ENCODE data around the gene CST4.
"Not testable (repeated sequence)": the region's sequence is repeated elsewhere in the genome, so short reads cannot be mapped to it uniquely, and the experiment has no call there.

The CST4 gene

DNA sequence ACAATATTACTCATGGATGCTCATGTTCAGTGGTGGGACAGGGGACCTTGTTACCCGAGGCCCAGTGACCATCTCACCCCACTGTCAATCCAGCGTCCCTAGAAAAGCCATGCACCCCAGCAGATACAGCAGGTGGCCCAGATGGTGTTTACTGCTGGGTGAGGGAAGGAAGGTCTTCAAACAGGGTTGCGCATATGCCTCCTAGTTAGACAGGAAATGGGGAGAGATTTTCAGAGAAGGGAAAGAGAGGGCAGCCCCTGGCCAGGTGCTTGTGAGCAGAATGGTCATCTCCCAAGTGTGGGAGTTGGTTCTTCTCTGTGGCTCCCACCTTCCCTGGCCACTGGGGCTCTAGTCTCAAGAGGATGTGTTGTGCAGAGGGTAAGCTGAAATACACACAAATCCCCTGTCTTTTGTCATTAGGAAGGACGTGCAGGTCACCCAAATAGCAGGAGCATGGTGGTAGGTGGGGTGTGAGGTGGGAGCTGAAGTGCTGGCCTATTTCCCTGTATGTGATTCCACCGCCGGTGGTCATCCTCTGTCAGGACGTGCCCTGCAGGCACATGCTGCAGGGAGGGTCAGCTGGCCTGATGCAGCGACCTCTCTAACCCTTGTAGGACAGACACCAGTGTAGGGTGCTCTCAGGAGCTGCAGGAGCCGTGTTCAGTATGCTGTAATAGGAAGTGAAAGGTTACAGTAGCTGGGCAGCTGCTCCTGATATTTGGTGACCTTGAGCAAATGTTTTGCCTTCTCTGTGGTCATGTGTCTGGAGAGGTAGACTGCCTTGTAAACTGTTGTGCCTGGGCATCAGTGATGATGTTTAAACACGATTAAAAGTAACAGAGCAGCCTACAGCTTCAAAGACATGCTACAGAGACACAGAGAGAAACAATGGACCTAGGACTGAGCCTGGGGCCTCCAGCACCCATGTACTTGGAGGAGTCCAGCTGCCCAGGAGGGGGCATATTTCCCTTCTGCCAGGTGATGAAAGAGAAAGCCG lies 47.9 kb downstream of the CST4 start:
- DNase-seq, result no peak

DNA sequence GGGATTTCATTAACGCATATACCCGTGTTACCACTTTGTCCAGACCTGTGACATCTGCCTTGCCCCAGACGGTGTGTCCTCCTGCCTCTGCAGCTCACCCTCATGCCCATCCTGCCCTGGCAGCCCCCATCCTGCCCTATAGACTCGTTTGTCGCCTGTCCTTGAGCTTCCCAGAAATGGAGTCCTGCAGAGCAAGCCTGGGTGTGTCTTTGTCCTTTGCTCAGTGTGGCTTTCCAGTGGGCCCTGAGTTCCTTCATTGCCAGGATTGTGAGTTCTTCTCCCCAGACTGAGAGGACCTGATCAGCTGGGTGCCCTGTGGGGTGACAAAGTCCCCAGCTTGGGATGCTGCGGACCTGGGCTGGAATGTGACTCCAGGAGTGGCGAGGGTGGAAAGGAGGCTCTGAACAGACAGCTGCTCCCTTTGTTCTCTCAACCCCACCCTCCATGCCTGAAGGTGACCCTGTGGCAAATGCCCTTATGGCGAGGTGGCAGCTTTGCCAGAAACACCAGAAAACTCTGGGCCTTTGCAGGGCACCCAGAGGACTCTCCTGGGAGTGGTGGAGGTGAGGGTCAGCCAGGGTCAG lies 48.7 kb downstream of the CST4 start:
- DNase-seq, result no peak

DNA sequence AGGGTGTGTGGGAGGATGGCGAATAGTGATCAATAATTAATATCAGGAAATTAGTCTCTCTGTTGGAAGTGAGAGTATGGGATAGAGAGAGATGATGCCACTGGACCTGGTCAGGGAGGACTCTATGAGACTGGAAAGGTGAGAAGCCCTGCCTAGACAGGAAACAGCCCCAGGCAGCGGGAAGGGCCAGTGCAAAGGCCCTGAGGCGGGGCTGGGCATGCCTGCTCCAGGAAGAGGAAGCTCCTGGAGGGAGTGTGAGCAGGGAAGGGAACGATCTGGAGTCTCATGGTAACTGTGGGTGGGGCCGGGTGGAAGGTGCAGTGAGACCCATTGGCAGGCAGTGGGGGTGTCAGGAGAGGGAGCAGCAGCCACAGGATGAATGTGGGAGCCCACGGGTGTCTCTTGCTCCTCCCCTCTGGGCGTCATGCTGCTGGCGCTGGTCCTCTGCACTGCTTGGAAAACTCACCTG lies 49.3 kb downstream of the CST4 start:
- DNase-seq, result no peak

DNA sequence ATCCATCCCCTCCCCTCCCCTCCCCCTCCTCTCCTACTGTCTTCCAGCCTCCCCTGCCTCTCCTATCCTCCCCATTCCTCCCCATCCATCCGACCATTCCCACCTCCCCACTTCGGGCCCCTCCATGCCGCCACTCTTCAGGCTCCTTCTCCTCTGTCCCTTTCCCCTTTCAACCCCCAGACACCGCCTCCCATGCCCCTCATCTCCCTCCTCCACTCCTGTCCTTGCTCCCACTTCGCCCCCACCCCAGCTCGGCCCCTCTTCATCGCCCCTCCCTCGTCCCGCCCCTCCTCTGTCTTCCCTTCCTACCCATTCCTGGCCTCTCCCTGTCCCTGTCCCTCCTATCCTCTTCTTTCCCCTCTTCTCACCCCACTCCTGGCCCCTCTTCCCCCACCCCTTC lies 50.5 kb downstream of the CST4 start:
- no peak for DNase-seq

GRCh38 chr20:23637282-23638221 lies 51.3 kb downstream of the CST4 start, which contains the start of gene CST3:
CST3 (minus strand) TSS chr20:23637955; CDS start chr20:23637862, 93 bp downstream.
- peak; percentile 86 for DNase-seq

- DNase-seq, result no peak
Observed at GRCh38 chr20:23636908-23637281, 51.9 kb downstream of the CST4 start.

- no peak for DNase-seq
Observed at GRCh38 chr20:23636182-23636907, 52.5 kb downstream of the CST4 start.

- not testable (repeated sequence) for DNase-seq
Observed at GRCh38 chr20:23635768-23636090, 53.1 kb downstream of the CST4 start.

Measured in fibroblast of upper back skin (primary cell).